ENCODE results near the gene TRIM54.
A peak's percentile ranks its signal among the peaks of the same experiment; 100 is the strongest.
"Not testable (repeated sequence)": the region's sequence is repeated elsewhere in the genome, so short reads cannot be mapped to it uniquely, and the experiment has no call there.

TRIM54 gene

GRCh38 chr2:27258051-27258450 is 24.2 kb upstream of the TRIM54 start:
- no peak for DNase-seq (ENCODE audit: low read depth)

GRCh38 chr2:27261241-27261925 is 20.8 kb upstream of the TRIM54 start:
- no peak for DNase-seq (ENCODE audit: low read depth)

DNA sequence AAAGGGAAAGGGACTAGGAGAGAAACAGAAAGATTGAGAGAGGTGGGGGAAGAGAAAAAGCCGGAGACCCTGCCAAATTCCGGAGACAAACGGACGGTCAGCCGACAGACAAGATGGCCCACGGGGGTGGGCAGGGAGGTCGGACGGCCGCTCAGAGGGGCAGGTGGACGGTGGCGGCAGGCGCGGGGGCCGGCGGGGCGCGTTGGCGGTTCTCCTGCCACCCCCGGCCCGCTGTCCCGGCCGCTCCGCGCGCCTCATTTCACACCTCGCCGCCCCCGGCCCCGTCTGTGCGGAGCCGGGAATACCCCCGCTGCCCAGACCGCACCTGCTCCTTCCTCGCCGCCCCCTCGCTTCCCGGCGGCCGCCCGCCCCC is 20.3 kb upstream of the TRIM54 start:
- DNase-seq (ENCODE audit: low read depth) = no peak

GRCh38 chr2:27262379-27263286 is 19.6 kb upstream of the TRIM54 start, which contains the start of gene SLC30A3:
TSS of gene SLC30A3 (minus strand) at chr2:27263047. CDS start at chr2:27262906, 141 bp downstream.
- peak; percentile 66 for DNase-seq (ENCODE audit: low read depth)

- DNase-seq (ENCODE audit: low read depth) = no peak
These were observed 18.7 kb upstream of the TRIM54 start for GRCh38 chr2:27263287-27264252.

- no peak for DNase-seq (ENCODE audit: low read depth)
These were observed 17.9 kb upstream of the TRIM54 start for GRCh38 chr2:27264253-27264752.

GRCh38 chr2:27264753-27265535 is 17.3 kb upstream of the TRIM54 start:
- DNase-seq (ENCODE audit: low read depth) = peak; percentile 46

DNA sequence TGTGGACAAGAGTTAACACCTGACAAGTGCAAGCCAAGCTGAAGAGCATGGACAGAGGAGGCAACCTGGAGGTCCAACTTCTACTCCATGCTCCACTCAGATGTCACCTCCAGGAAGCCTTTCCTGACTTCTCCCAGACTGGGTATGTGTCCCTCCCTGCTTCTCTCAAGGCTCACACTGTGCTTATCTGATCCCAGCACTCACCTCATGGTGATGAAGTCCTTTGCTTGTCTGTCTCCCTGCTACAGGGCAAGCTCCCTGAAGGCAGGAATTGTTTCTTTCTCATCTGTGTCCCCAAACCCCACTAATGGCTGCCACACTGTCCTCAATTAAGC is 16.7 kb upstream of the TRIM54 start:
- no peak for DNase-seq (ENCODE audit: low read depth)

- DNase-seq (ENCODE audit: low read depth) = not testable (repeated sequence)
These were observed 13.9 kb upstream of the TRIM54 start for GRCh38 chr2:27268296-27268695.

GRCh38 chr2:27270131-27270530 is 12.1 kb upstream of the TRIM54 start:
- DNase-seq (ENCODE audit: low read depth) = no peak

- DNase-seq (ENCODE audit: low read depth) = no peak
These were observed 11.6 kb upstream of the TRIM54 start for GRCh38 chr2:27270670-27271069.

DNA sequence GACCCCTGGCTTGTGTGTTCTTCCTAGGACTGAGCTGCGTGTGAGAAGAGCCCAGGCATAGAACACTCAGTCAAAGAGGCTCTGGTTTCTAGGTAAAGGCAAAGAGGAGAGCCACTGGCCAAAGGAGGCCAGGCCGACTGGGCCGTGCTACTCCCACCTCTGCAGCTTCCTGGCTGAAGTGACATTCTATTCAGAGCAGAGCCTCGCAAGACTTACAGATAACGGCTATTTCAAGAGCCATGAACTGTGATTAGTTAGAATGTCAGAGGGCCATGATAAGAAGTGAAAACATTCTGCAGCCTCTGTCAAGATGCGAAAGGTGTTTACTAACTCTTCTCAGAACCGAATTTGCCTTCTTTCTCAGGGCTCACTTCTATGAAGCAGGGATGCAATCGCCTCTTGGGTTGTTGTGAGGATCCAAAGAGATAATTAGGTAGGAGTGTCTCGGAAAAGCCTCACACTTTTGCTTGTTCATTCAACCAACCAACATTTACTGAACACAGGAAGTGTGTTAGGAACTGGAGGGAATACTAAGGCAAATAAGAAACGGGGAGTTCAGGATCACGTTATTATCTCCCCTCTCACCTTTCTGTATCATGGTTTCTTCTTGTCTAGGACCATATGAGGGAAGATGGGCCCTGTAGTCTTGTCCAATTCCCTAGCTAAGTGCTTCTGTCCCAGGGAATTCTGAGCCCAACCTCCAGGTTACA is 10.4 kb upstream of the TRIM54 start:
- DNase-seq (ENCODE audit: low read depth) = no peak

- not testable (repeated sequence) for DNase-seq (ENCODE audit: low read depth)
These were observed 9.4 kb upstream of the TRIM54 start for GRCh38 chr2:27272537-27273522.

GRCh38 chr2:27275211-27276150 is 6.7 kb upstream of the TRIM54 start, which contains the start of gene DNAJC5G:
TSS of gene DNAJC5G (plus strand) at chr2:27275433. CDS start at chr2:27276729, 1,296 bp downstream.
- DNase-seq (ENCODE audit: low read depth) = no peak

DNA sequence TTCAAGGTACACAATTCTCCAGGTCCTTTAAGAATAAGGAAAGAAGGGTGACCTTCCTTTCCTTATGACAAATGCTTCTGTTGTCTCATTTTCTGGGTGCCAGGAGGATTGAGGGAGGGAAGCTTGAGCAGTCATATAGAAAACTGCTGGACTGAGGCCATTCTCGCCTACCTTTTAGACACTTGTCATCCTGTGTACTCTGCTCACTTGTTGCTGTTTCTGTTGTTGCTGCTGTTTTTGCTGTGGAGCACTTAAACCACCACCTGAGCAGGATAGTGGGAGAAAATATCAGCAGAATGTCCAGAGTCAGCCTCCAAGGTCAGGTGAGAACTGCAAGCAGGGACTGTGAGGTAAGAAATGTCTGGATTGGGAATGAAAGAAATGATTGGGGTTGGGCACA is 4.2 kb upstream of the TRIM54 start:
- DNase-seq (ENCODE audit: low read depth) = no peak

DNA sequence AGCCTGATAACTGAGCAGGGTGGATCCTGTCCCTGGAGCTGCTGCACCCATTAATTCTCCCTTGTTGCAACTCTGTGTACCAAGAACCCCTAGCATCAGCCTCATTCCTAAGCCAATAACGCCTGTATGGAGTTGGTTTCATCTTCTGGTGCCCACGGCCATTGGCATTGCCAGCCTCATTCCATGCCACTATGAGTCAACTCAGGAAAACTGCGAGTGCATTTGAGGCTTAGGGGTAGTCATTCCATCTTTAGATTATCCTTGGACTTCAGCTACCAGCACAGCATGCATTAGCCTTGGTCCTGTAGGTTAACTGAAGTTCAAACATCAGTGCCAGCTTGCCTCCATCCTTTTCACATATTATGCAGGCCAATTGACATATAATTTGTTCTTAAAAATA is 1.4 kb upstream of the TRIM54 start:
- no peak for DNase-seq (ENCODE audit: low read depth)

GRCh38 chr2:27281442-27281841 is 787 bp upstream of the TRIM54 start:
- no peak for DNase-seq (ENCODE audit: low read depth)

DNA sequence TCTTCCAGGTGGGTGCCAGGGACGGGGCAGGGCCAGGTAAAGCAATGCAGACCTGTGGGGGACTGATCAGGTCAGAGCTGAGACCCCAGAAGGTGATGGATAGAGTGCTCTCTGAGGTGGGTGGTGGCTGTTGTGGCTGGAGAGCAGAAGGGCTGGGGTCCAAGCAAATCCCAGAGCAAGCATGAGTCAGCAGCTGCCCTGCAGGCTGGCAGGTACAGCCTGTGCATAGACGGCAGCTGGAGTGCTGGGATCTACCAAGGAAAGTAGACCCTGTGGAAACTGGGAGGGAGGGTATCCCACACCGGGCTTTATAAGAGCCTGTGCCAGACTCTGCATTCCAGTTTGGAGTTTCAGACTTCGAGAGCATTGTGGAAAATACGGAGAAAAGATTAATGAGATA is 663 bp downstream of the TRIM54 start:
- DNase-seq (ENCODE audit: low read depth) = no peak
